ENCODE measurements around the gene OR4A16.

The OR4A16 gene

GRCh38 chr11:55342901-55343300, at the start of gene OR4A16:
Gene OR4A16, plus strand, starts transcription at chr11:55343201. Its CDS starts 0 bp downstream, at chr11:55343201.
- DNase-seq = no peak

GRCh38 chr11:55324500-55324899, 18.5 kb upstream of the OR4A16 start:
- DNase-seq = no peak

GRCh38 chr11:55345306-55345705, 2.3 kb downstream of the OR4A16 start:
- no peak for DNase-seq

GRCh38 chr11:55349032-55349431, 6.0 kb downstream of the OR4A16 start:
- no peak for DNase-seq

- no peak for DNase-seq
Measured at GRCh38 chr11:55357560-55358184, 14.7 kb downstream of the OR4A16 start.

- no peak for DNase-seq
Measured at GRCh38 chr11:55367674-55368073, 24.7 kb downstream of the OR4A16 start, which contains the start of gene OR4A15. Gene OR4A15, plus strand, starts transcription at chr11:55367974. Its CDS starts 0 bp downstream, at chr11:55367974.
